Keratinocyte (primary cell): ENCODE measurements around the gene SCNN1G.

Experiments
- EZH2 ChIP-seq: IDR thresholded peaks from one replicate; pipeline ENCODE4 v1.6.1; 2012; ENCODE audit warnings: inconsistent platforms, mild to moderate bottlenecking, low read length, moderate library complexity
- TF ChIP-seq, protein P1 (sequence below), 3 experiments: IDR thresholded peaks in 1 of 3; conservative IDR thresholded peaks in 1 of 3; optimal IDR thresholded peaks in 1 of 3; 2 replicates in 2 of 3; 3 replicates in 1 of 3; pipeline versions ENCODE3 to v1.5.1; 2011; ENCODE audit warnings: low read length in 3 of 3, mild to moderate bottlenecking in 3 of 3, moderate library complexity in 2 of 3, control low read depth in 1 of 3, inconsistent platforms in 1 of 3; ENCODE audit not compliant: insufficient read depth in 2 of 3; ENCODE audit errors: extremely low read depth in 1 of 3

DNA sequence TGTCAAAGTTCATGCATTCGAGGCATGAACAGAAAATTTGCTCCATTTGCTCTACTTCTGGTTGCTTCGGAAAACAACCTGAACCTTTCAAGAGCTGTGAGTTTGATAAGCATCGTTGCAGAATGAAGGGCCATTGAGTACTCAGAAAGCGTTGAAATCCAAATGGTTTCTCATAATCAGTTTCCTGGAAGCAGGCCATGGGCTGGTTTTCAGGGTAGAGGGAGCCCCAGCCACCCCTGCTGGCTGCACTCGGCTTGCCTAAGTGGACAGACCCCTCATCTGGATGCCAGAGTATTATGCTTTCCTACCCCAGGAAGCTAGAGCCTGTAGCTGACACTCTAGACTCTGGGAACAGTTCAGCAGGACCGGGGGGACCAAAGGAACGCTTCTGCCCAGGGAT is 24.4 kb downstream of the SCNN1G start:
- TF ChIP-seq, protein P1, sequence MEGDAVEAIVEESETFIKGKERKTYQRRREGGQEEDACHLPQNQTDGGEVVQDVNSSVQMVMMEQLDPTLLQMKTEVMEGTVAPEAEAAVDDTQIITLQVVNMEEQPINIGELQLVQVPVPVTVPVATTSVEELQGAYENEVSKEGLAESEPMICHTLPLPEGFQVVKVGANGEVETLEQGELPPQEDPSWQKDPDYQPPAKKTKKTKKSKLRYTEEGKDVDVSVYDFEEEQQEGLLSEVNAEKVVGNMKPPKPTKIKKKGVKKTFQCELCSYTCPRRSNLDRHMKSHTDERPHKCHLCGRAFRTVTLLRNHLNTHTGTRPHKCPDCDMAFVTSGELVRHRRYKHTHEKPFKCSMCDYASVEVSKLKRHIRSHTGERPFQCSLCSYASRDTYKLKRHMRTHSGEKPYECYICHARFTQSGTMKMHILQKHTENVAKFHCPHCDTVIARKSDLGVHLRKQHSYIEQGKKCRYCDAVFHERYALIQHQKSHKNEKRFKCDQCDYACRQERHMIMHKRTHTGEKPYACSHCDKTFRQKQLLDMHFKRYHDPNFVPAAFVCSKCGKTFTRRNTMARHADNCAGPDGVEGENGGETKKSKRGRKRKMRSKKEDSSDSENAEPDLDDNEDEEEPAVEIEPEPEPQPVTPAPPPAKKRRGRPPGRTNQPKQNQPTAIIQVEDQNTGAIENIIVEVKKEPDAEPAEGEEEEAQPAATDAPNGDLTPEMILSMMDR (optimal IDR thresholded peaks at IDR 0.05 in 1 of 3, IDR thresholded peaks at IDR 0.05 in 1 of 3, conservative IDR thresholded peaks at IDR 0.05 in 1 of 3; ENCODE audit: extremely low read depth in 1 of 3, insufficient read depth in 2 of 3, low read length in 3 of 3): no peak
- no peak for TF ChIP-seq EZH2
